GM04504 (cell line): ENCODE data around the gene KCTD16.

ENCODE experiments used
- DNase-seq: peaks from one replicate; pipeline ENCODE4 v3.0.0-alpha.2; 2012; ENCODE audit warnings: low read depth

KCTD16 gene

DNA sequence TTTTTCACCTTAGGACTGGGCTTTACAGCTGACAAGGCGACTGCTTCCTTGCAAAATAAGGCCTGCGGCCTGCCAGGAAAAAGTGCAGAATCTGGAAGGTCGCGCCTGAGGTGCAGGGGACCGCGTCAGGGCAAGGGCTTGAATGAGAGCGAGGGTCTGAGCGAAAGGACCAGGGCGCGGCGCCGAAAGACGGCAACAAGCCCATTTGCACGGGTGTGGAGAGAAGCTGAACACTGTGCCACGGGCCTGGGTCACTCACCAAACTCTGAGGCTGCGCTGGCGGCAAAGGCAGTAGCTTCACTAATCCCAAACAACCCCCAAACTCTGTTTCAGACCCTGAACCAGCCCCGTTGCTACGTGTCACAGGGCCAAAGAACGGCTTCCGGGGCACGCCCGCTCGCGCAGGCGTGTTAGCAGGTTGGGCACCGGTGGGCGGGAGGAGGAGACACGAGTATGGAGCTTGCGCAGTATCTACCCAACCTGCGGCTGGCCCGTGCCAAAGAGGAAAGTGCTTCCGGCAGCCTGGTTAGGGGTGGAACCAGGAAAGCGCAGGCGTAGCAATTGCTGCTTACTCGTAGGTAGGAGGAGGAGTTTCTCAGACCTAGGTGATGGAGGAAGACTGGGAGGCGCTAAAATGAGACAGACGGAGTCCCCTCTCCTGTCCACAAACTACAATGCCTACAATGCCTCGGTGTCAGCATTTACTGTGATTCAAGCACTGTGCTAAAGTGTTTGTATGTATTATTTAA, at the start of gene KCTD16, which contains the start of gene YIPF5:
Gene KCTD16, plus strand, starts transcription at position 598 of the 749 bp plus-strand sequence.
Gene YIPF5, minus strand, starts transcription at position 384 of the 749 bp plus-strand sequence. CDS start 704 bp downstream, outside the sequence.
- peak; percentile 91 for DNase-seq

DNA sequence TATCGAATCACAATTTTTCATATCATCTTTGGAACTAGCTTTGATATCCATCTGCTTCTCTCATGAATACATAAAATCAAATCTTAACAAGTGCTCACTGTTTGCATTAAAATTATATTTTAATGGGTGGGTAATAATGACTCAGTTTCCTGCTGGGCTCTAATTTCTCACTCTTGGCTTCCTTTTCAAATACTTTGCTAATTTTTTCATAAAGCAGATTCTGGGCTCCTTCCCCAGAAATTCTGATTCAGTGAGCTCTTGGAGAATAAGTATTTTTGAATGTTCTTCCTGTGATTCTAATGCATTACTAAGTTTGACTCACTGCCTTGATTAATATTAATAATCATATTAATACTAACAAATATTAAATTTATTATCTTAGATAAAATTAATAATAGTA, 49.1 kb upstream of the KCTD16 start:
- DNase-seq, result no peak

DNA sequence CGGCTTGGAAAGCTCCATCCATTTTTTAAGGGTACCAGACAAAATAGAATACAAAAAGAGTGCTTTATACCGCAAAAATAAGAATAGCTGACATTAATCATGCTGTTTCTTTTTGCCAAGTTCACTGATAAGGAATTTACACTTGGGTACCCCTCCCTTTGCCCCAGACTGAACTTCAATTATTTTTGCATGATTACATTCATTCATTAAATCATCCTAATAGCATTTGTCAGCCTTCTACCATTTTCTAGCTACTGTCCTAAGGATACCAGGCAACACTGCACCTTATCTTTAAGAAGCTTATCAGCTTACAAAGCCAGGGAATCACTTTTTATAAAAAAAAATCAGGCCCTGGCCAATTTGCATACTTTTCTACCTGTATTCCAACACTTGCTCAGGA, 48.6 kb upstream of the KCTD16 start:
- no peak for DNase-seq

DNA sequence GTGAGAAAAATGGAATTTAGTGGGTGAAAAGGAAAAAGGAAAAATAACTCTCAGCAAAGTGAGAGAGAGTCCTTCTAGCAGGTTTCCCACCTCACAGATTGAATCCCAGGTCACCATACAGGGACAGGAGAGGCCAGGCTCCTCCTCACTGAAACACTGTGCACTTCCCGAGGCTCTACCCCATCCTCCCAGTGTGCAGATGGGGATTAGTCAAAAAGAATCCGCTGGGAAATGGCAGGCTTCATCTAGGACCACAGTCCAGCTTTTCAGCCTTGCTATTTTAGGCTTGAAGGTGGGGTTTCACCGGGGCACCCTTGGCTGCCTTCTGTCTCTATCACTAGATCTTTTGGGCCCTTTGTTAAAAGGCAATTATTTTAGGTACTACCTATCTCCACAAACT, 48.0 kb upstream of the KCTD16 start:
- no peak for DNase-seq

DNA sequence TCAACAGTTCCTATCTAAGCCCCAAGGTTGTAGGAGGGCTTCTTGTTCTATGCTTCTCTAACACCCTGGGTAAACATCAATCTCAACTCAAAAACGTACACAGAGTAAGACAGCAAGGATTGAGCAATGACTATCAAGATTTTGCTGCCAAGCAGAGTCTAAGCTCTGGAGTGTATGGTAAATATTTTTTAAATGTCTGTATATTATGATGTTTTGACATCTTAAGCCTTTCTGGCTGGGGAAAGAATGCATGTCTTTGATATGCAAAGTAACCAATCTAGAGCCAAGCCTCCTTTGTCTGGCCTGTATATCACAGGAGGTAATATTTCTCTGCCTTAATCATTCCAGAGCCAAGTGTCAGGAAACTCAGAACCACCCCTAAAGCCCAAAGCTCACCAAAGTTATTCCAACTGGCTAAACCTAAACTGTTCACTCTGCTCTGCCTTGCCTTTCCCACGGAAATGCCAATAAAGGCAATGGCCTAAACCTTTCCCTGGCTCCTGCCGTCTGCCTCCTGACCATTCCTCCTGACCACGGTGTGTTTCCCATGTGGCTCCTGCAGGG, 45.4 kb upstream of the KCTD16 start:
- DNase-seq, result peak; percentile 63

- no peak for DNase-seq
Measured at GRCh38 chr5:144126707-144127106, 44.0 kb upstream of the KCTD16 start.

DNA sequence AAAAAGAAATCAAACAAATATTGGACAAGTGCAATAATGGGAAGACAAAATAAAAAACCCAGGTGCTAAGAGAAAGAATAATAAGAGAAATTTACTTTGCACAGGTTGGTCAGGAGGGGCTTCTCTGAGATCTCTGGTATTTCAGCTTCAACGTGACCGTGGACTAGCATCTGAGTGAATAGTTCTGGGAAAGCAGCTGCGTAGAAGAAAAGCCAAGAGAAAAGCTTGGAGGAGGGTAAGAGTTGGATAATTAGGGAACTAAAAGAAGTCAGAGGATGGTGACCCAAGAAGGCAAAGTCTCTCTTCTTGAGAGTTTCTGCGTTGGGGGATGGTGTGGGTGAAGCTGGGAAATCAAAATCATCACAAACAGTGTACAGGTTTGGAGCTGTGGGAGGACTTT, 41.8 kb upstream of the KCTD16 start:
- no peak for DNase-seq

DNA sequence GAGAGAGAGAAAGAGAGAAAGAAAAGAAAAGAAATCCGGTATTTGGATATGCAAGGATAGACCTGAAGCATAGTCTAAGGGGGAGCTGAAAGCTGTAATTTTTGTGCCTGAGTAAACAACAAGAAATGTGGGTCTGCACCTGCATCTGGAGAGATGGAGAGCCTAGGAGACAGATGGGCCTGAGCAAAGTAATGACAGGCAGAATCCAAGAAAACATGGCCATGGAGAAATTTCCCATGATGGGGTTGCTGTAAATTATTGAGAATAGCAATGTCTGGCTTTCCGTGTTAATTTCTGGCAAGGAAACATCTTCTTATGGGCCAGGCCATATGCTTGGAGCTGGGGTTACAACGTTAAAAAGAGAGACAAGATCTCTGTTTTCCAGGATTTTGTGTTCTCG, 40.4 kb upstream of the KCTD16 start:
- DNase-seq, result no peak

GRCh38 chr5:144131261-144131660, 39.4 kb upstream of the KCTD16 start:
- DNase-seq, result no peak

DNA sequence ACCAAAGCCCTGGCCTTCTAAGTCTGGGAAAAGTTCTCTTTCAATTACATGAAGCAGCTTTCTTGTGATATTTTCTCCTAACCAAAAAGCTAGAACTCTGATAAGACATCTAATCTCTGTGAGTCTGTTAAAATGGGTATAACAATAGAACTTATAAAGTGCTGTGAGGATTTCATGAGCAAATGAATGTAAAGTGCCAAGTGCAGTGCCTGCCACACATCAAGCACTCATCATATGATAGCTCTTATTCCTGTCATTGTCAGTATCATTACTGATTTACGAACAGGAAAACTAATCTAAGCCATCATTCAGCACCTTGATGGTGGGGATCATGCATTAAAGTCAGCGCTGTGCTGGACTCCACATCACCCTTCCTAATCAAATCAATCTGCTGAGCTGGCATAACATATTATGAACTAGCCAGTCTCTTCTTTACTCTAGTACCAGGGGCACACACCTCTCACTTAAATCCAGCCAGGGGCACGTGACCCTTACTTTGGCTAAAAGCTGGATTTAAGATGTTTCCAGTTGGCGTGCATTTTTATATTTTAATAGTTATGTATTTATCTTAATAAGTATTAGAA, 37.5 kb upstream of the KCTD16 start:
- no peak for DNase-seq

DNA sequence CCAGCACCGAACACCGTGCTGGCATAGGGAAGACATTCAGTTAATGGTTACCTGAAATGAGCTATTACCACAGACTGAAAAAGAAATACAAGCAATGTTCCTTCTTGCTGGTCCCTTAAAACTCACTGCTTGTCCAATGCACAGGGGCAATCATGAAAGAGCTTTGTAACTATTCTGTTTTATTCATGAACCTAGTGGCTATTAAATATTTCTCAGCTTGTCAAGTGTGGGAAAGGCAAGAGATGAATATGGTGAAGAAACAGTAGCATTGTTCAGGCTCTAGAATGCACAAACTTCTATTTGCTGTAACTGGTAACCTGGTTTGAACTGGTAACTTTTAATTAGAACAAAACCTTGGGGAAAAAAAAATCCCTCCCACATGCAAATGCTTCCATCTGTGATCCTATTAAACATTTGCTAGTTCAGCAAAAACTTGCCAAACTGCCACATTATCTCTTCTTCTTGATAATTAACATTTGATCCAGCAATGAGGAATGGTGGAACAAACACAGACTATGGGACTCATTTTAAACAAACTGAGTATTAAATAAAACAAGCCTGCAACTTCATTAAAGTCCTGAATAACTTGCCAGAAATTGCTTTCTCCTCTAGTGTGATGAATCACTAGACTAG, 36.4 kb upstream of the KCTD16 start:
- DNase-seq, result no peak

DNA sequence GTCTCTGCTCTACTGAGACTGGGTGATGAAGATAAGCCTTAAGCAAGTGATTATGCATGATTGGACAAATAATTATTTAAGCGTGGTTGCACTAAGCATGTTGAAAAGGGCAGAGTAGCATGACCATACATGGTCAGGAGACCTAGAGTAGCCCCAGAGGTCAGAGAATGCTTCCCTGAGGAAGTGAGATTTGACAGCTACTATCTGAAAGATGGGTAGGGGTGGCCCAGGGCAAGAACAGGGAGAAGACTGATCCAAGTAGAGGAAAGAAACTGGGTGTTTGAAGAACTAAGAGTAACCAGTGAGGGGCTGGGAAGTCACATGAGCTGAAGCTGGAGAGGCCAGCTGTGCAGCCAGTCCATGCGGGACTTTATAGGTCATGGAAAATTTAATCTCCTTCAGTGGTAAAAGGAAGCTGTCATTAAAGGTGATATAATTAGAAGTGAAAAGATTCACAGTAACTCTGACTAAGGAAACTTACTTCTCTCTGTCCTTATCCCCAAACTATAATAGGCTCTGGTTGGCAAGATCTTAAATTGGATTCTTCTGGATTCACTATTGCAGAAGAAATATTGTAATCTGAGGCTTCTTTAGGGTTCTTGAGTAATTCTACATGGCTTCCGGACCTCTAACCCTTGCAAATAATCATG, 35.4 kb upstream of the KCTD16 start:
- DNase-seq, result no peak

DNA sequence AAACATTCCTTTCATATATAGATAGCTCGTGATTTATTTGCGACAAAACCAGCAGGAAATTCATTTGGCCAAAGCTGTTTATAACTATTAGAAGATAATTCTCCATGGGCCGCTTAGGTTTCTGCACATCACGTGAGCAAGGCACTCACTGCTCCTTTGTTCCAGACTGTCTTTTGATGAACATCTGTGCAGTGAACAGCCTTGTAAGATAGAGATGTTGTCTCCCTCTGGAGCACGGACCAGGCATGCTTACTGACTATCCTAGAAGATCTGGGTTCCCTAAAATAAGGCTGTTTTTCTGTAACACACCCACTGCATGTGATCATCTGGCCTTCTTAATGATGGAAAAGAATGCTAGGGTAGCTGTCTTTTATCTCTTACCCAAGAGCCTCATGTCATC, 31.1 kb upstream of the KCTD16 start:
- DNase-seq, result peak; percentile 59

GRCh38 chr5:144141585-144141984, 29.1 kb upstream of the KCTD16 start:
- DNase-seq, result no peak

- no peak for DNase-seq
Measured at GRCh38 chr5:144142139-144142823, 28.4 kb upstream of the KCTD16 start.

- DNase-seq, result no peak
Measured at GRCh38 chr5:144142824-144143162, 27.9 kb upstream of the KCTD16 start.

- no peak for DNase-seq
Measured at GRCh38 chr5:144143625-144144024, 27.0 kb upstream of the KCTD16 start.

DNA sequence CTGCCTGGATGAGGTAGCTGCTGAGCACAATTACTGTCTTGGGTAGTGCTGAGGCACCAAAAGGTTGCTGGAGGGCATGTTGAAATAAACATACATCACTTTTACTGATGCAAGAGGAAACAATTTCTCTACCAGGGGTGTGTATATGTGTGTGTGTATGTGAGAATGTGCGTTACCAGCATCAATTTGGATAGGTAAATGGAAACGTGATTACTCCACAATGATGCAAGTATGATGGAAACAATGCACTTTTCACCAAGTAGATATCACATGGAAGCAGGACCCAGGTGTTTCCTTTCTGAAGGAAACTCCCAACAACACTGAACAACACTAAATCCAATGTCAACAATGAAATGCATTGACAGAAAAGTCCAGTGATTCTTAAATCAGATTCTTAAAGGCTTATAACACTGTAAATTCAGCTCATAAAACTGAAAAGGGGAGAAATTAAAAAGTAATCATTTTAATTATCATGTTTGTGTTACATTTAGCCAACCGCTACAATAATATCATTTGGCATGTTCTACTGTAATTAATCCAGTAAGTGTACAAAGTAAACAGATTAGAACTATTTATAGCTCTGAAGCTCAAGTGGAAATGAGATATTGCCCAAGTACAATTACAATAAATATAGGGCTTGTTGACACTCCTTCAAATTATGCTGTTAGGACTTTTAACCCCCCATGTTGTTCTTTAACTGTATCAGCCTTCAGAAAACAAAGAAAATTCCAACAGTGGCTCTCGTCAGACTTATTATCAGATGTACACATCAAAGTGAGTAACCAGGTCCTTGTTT, 25.5 kb upstream of the KCTD16 start:
- DNase-seq, result no peak

DNA sequence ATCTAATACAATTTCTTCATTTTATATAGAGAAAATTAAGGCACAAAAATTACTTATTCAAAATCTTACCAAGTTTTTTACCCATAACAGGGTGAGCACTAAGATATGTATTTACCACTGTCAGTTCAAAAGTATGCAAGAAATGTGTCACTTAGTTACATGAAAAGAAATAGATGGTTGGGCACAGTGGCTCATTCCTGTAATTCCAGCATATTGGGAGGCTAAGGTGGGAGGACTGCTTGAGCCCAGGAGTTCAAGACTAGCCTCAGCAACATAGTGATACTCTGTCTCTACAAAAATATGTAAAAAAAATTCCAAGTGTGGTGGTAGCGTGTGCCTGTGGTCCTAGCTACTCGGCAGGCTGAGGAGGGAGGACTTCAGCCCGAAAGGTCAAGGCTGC, 19.6 kb upstream of the KCTD16 start:
- no peak for DNase-seq

DNA sequence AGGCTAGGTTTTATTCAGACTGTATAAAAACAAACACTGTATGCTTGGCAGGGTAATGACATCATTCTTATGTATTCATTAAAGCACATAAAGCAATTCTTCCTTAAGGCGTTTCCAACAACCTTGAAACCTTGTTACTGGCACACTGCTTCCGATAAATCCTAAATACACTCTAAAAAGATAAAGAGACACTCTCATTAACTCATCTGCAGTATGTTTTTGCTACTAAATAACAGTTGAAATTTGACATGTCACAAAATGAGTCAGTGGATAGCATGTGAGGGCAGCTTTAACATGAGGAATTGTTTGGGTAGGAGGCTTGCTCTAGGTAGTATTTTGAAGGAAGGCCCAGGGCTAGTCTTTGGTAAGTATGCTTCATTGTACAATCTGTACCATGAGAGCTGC, 13.9 kb upstream of the KCTD16 start:
- no peak for DNase-seq

DNA sequence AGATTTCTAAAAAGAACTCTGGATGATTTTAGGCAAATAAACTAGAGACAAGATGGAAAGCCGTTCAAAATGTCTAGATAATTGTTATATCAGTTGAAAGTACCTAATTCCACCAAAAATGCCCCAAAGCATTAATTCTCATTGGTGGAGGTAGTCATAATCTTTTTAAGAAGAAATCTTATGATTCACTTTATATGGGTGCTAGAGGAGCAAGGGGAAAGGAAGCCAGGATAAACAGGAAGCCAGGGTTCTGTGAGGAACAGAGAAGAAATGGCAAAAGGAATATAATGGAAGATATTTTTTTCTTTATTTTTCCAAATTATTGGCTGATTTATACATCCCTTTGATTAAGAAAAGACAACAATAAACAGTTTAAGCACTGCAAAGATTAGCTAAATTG, 8.0 kb upstream of the KCTD16 start:
- DNase-seq, result no peak
